ENCODE results near the gene SGPL1. TPM values are rescaled to one million over a fixed set of nuclear protein-coding genes. Genes with fewer than 3 reads are reported as not detected.

Gene SGPL1
- total RNA-seq, 1 donor from 2014 or later: 33.1 TPM

- intact Hi-C loops (cut with DNase I): no loop called here
- no peak for DNase-seq (ENCODE audit: extremely low spot score in 2 of 2)
These were observed 87.0 kb downstream of the SGPL1 start for GRCh38 chr10:70902661-70903261.

GRCh38 chr10:70903262-70903921 is 87.6 kb downstream of the SGPL1 start:
- Histone ChIP-seq H3K4me3 (no peak overlapping the region), H3K27ac (no peak overlapping the region), H3K4me1 (no peaks in the 10 kb centered on the region), H3K9me3 (no peaks in the 10 kb centered on the region), H3K36me3 (no peaks in the 10 kb centered on the region), H3K27me3 (no peaks in the 10 kb centered on the region)
- intact Hi-C loops (cut with DNase I): no loop called here
- DNase-seq (ENCODE audit: extremely low spot score in 2 of 2): no peak
- no peak for TF ChIP-seq POLR2AphosphoS5 (IDR thresholded peaks at IDR 0.05; ENCODE audit: insufficient read depth in 1 of 2, low read depth in 1 of 2)
- peak; percentile 49 to 64 (median 59) for TF ChIP-seq CTCF (IDR thresholded peaks at IDR 0.05)

More at GRCh38 chr10:70902661-70903261, 87.0 kb downstream of the SGPL1 start:
- H3K4me3 ChIP-seq: no peak overlapping the region
- no peaks in the 10 kb centered on the region for H3K9me3 ChIP-seq
- no peak overlapping the region for H3K27ac ChIP-seq
- no peaks in the 10 kb centered on the region for H3K36me3 ChIP-seq
- TF ChIP-seq POLR2A (IDR thresholded peaks at IDR 0.05) (no peak), CTCF (IDR thresholded peaks at IDR 0.05) (no peak), POLR2AphosphoS5 (IDR thresholded peaks at IDR 0.05; ENCODE audit: insufficient read depth in 1 of 2, low read depth in 1 of 2) (no peak)
- no peaks in the 10 kb centered on the region for H3K4me1 ChIP-seq
- no peaks in the 10 kb centered on the region for H3K27me3 ChIP-seq

GRCh38 chr10:70905071-70906021 is 89.6 kb downstream of the SGPL1 start:
- H3K4me1 ChIP-seq: no peaks in the 10 kb centered on the region
- intact Hi-C loops (cut with DNase I): no loop called here
- H3K27me3 ChIP-seq: no peaks in the 10 kb centered on the region
- H3K36me3 ChIP-seq: no peaks in the 10 kb centered on the region
- DNase-seq (ENCODE audit: extremely low spot score in 2 of 2): no peak
- TF ChIP-seq POLR2A (IDR thresholded peaks at IDR 0.05) (no peak), POLR2AphosphoS5 (IDR thresholded peaks at IDR 0.05; ENCODE audit: insufficient read depth in 1 of 2, low read depth in 1 of 2) (no peak), CTCF (IDR thresholded peaks at IDR 0.05) (no peak)
- no peaks in the 10 kb centered on the region for H3K9me3 ChIP-seq
- no peak overlapping the region for H3K27ac ChIP-seq
- H3K4me3 ChIP-seq: no peak overlapping the region

- H3K27ac ChIP-seq: no peak overlapping the region
- TF ChIP-seq POLR2A (IDR thresholded peaks at IDR 0.05) (no peak), CTCF (IDR thresholded peaks at IDR 0.05) (no peak), POLR2AphosphoS5 (IDR thresholded peaks at IDR 0.05; ENCODE audit: insufficient read depth in 1 of 2, low read depth in 1 of 2) (no peak)
- intact Hi-C loops (cut with DNase I): no loop called here
- no peaks in the 10 kb centered on the region for H3K4me1 ChIP-seq
- H3K4me3 ChIP-seq: no peak overlapping the region
- H3K27me3 ChIP-seq: no peaks in the 10 kb centered on the region
- DNase-seq (ENCODE audit: extremely low spot score in 2 of 2): no peak
- H3K9me3 ChIP-seq: no peaks in the 10 kb centered on the region
- H3K36me3 ChIP-seq: no peaks in the 10 kb centered on the region
These were observed 90.5 kb downstream of the SGPL1 start for GRCh38 chr10:70906031-70906783.

Data from vagina (tissue), 2 donors.